Neural crest cell (in vitro differentiated cells): Measurements from ENCODE around the gene FCRL5. TPM values are rescaled to one million over a fixed set of nuclear protein-coding genes. Genes with fewer than 3 reads are reported as not detected.

Source experiments
- DNase-seq: peaks from one replicate; pipeline ENCODE4 v3.0.0; 2021; ENCODE audit warnings: low read depth, mixed read lengths, low spot score
- H3K27ac Mint-ChIP-seq: one replicate; pipeline ENCODE4 v1.8.0; 2021; ENCODE audit warnings: mild to moderate bottlenecking, mixed read lengths; ENCODE audit not compliant: unreplicated experiment
- H3K27me3 Mint-ChIP-seq: 2 replicates; pipeline ENCODE4 v1.8.0; 2021; ENCODE audit warnings: low read depth, mild to moderate bottlenecking, mixed read lengths
- H3K36me3 Mint-ChIP-seq: 2 replicates; pipeline ENCODE4 v1.8.0; 2021; ENCODE audit warnings: low read depth, mild to moderate bottlenecking, mixed read lengths
- H3K4me1 Mint-ChIP-seq: 2 replicates; pipeline ENCODE4 v1.8.0; 2021; ENCODE audit warnings: mixed read lengths
- H3K4me3 Mint-ChIP-seq: one replicate; pipeline ENCODE4 v1.8.0; 2021; ENCODE audit warnings: mild to moderate bottlenecking, mixed read lengths
- H3K9me3 Mint-ChIP-seq: 2 replicates; pipeline ENCODE4 v1.8.0; 2021; ENCODE audit warnings: mixed read lengths
- total RNA-seq: library from RNA; stranded (reverse); gene quantifications from 2 replicates; pipeline ENCODE4 v1.2.1, GENCODE V29; 2021
- TF ChIP-seq, protein P1 (sequence below): fragments of 200-600 bp; sonication (generic); conservative IDR thresholded peaks from 2 replicates; pipeline ENCODE4 v1.5.0; 2021; ENCODE audit warnings: antibody characterized with exemption, mild to moderate bottlenecking

The FCRL5 gene
- total RNA-seq, 1 donor from 2014 or later, result not detected

DNA sequence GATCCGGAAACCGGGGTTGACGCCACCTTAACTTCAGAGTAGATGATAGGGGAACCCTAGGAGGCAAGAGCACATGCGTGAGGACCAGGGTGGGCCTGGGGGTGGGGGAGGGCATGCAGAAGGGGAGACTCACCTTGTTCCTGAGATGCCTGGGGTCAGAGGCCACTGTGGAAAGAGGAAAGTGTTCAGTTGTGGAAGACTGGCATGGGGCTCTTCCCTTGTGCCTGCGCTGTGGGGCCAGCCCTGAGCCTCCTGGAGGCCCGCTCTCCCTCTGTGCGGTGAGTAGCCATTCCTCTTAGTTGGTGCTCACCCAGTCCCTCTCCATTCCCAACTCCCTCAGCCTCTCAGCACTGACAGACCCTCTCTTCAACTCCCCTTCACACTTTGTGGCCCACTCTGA is 36.6 kb downstream of the FCRL5 start:
- no peaks in the 10 kb centered on the region for H3K36me3 Mint-ChIP-seq
- H3K4me1 Mint-ChIP-seq, result peaks cover 6% of the 10 kb centered on the region
- no peaks in the 10 kb centered on the region for H3K9me3 Mint-ChIP-seq
- no peaks in the 10 kb centered on the region for H3K27me3 Mint-ChIP-seq
- TF ChIP-seq, protein P1, sequence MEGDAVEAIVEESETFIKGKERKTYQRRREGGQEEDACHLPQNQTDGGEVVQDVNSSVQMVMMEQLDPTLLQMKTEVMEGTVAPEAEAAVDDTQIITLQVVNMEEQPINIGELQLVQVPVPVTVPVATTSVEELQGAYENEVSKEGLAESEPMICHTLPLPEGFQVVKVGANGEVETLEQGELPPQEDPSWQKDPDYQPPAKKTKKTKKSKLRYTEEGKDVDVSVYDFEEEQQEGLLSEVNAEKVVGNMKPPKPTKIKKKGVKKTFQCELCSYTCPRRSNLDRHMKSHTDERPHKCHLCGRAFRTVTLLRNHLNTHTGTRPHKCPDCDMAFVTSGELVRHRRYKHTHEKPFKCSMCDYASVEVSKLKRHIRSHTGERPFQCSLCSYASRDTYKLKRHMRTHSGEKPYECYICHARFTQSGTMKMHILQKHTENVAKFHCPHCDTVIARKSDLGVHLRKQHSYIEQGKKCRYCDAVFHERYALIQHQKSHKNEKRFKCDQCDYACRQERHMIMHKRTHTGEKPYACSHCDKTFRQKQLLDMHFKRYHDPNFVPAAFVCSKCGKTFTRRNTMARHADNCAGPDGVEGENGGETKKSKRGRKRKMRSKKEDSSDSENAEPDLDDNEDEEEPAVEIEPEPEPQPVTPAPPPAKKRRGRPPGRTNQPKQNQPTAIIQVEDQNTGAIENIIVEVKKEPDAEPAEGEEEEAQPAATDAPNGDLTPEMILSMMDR, result no peak
- no peak overlapping the region for H3K27ac Mint-ChIP-seq
- DNase-seq, result no peak
- no peak overlapping the region for H3K4me3 Mint-ChIP-seq

DNA sequence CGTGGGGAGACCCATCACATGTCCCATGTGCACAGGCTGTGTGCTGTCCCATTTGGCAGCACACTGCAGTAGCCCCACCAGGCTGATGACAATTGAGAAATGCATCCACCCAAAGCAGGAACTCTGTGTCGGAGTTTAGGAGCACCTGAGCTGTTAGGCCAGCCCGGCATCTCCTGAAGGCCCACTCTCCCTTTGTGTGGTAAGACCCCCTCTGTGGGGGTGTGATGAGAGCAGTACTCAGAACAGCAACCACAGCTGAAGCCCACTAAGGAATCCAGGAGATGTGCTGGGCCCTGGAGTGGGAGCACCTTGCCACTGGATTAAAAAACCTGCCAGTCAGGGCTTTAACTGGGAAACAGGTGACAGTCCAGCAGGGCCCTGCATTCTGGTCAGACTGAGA is 37.2 kb downstream of the FCRL5 start:
- DNase-seq, result no peak
- peaks cover 6% of the 10 kb centered on the region for H3K4me1 Mint-ChIP-seq

DNA sequence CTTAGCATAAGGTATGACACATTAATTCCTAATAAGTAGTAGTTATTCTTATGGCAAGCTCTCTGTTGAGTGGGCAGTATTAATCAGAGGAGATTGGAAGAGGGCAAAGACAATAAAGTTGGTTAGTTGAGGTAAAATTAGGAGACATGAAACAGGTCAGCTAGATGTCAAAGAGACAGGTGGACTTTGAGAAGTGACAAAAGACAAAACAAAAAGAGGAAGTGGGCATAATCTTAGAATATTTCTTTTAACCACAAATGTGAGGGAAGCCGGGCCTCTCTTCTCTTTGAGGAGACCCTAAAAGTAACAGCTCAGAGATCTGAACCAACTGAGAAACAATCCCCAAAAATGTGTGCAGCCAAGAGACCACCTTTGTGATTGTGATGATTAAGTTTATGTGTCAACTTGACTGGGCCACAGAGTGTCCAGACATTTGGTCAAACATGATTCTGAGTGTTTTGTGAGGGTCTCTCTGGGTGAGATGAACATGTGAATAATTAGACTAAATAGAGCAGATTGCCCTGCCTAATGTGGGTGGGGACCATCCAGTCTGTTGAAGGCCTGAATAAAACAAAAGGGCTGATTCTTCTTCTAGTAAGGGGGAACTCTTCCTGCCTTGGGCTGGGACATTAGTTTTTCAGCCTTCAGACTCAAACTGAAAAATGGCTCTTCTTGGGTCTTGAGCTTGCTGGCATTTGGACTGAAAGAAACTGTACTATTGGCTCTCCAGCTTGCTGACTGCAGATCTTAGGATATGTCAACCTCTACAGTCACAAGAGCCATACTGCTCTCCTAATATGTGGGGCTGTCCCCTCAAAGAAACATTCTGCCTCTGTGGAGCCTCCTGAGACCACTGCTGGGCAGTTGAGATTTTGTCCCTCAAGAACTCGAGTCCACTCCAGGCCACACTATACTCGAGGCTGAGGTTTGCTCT is 40.0 kb downstream of the FCRL5 start:
- Mint-ChIP-seq H3K27ac (no peak overlapping the region), H3K36me3 (no peaks in the 10 kb centered on the region), H3K4me3 (no peak overlapping the region), H3K9me3 (no peaks in the 10 kb centered on the region), H3K4me1 (peaks cover 6% of the 10 kb centered on the region), H3K27me3 (no peaks in the 10 kb centered on the region)
- no peak for DNase-seq
- TF ChIP-seq, protein P1, result no peak

More for the DNA sequence above, 37.2 kb downstream of the FCRL5 start:
- no peaks in the 10 kb centered on the region for H3K9me3 Mint-ChIP-seq
- TF ChIP-seq, protein P1, result no peak
- no peaks in the 10 kb centered on the region for H3K36me3 Mint-ChIP-seq
- no peak overlapping the region for H3K4me3 Mint-ChIP-seq
- no peak overlapping the region for H3K27ac Mint-ChIP-seq
- H3K27me3 Mint-ChIP-seq, result no peaks in the 10 kb centered on the region

DNA sequence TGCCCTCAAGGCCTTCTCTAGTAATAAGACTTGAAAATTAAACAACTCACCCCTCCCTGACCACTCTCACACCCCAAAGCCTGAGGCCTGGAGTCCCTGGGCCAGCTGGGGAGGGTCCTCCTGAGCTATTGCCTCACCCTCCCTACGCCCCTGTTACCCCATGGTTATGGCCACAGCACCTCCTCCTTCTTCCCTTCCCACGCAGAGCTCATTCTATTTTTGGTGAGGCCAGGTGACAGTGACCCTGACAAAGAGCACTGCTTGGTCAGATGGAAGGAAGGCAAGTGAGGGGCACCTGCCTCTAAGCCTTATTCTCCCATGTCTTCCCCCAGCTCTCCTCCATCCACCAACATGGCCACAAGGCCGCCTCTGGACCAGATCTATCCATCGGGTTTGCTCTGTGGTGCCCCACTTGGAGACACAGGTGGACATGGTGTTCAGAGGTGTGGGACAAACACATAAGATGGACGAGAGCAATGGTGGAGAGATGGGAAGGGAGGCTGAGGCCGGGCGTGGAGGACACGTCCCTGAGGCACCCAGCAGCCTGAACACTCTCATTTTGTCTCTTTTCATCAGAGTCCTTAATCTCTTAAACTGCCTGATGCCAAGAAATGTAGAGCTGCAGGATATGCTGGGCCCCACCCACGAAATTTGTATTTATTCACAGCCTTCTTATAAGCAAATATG is 42.6 kb downstream of the FCRL5 start:
- no peak overlapping the region for H3K27ac Mint-ChIP-seq
- TF ChIP-seq, protein P1, result no peak
- no peaks in the 10 kb centered on the region for H3K9me3 Mint-ChIP-seq
- H3K27me3 Mint-ChIP-seq, result peaks cover 5% of the 10 kb centered on the region
- DNase-seq, result no peak
- H3K4me1 Mint-ChIP-seq, result peaks cover 11% of the 10 kb centered on the region
- no peaks in the 10 kb centered on the region for H3K36me3 Mint-ChIP-seq
- no peak overlapping the region for H3K4me3 Mint-ChIP-seq

DNA sequence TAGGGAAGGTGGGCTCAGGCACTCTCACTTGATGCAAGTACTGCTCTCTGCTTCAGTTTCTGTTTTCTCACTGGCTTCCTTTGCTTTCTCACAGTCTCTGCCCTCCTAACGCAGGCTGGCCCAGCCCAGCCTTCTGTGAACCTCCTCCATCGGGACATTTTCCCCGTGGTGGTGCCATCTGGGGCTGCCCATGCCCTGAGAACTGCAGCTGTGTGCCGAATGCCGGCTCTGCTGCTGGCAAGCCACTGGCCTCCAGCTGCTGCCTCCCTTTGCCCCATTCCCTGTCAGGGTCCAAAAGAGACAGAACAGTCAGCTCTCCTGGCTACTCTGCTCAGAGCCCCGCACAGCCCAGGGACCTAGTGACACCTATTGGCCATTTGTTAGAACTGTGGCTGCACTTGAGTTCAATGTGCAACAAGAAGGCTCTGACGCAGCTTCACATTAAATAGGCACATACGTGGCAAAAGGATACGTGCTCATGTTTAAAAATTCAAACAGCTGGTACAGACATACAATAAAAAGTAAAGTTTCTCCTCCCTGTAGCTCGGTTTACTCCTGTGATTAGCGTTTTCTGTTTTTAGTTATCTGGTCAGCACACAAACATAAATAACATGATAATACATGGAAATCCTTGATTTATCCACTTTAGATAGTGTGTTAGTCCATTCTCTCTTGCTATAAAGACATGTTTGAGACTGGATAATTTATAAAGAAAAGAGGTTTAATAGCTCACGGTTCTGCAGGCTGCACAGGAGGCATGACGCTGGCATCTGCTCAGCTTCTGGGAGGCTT is 46.6 kb downstream of the FCRL5 start:
- peaks cover 5% of the 10 kb centered on the region for H3K27me3 Mint-ChIP-seq
- H3K4me1 Mint-ChIP-seq, result peaks cover 5% of the 10 kb centered on the region
- H3K27ac Mint-ChIP-seq, result no peak overlapping the region
- H3K4me3 Mint-ChIP-seq, result no peak overlapping the region
- peak; percentile 40 for DNase-seq
- H3K9me3 Mint-ChIP-seq, result no peaks in the 10 kb centered on the region
- no peaks in the 10 kb centered on the region for H3K36me3 Mint-ChIP-seq
- TF ChIP-seq, protein P1, result peak; percentile 77
